ENCODE measurements around the gene TTLL1. TPM values are rescaled to one million over a fixed set of nuclear protein-coding genes. Genes with fewer than 3 reads are reported as not detected.

TTLL1 gene
- total RNA-seq, 4 donors from 2014 or later, result 1.8 to 7.2 (median 3.4) TPM

GRCh38 chr22:43133401-43133800 lies 44.2 kb upstream of the TTLL1 start:
- no peaks in the 10 kb centered on the region for H3K27me3 ChIP-seq
- intact Hi-C loops (cut with DNase I), result loop anchor here (10.0 kb wide), 1 partner anchor 61 kb away; no protein-coding TSS in a partner anchor
- no peak overlapping the region for H3K27ac ChIP-seq
- DNase-seq, result no peak
- WGBS, 2 donors, result 86 to 100% methylated on average over 3 to 6 of the region's 9 CpGs
- no peak overlapping the region for H3K4me3 ChIP-seq
- H3K4me1 ChIP-seq, result peaks cover 0 to 37% (median 6%) of the 10 kb centered on the region in 3 donors
- H3K36me3 ChIP-seq, result peaks cover 15 to 80% (median 16%) of the 10 kb centered on the region in 3 donors
- TF ChIP-seq POLR2A (IDR thresholded peaks at IDR 0.05) (no peak), CTCF (IDR thresholded peaks at IDR 0.05) (no peak)
- no peaks in the 10 kb centered on the region for H3K9me3 ChIP-seq

GRCh38 chr22:43131773-43132501 lies 42.7 kb upstream of the TTLL1 start:
- H3K4me1 ChIP-seq, result peaks cover 9 to 49% (median 18%) of the 10 kb centered on the region in 3 donors
- H3K27me3 ChIP-seq, result no peaks in the 10 kb centered on the region
- 80 to 89% methylated on average over 9 to 11 of the region's 17 CpGs for WGBS, 2 donors
- no peak overlapping the region for H3K27ac ChIP-seq
- intact Hi-C loops (cut with DNase I), result loop anchor here (10.0 kb wide), 1 partner anchor 63 kb away; no protein-coding TSS in a partner anchor
- no peak for DNase-seq
- no peaks in the 10 kb centered on the region for H3K9me3 ChIP-seq
- H3K4me3 ChIP-seq, result no peak overlapping the region
- peaks cover 15 to 65% (median 16%) of the 10 kb centered on the region in 3 donors for H3K36me3 ChIP-seq
- TF ChIP-seq POLR2A (IDR thresholded peaks at IDR 0.05), result no peak
- TF ChIP-seq CTCF (IDR thresholded peaks at IDR 0.05), result no peak

- Histone ChIP-seq H3K9me3 (no peaks in the 10 kb centered on the region), H3K27ac (peak overlapping the region in 1 of 4 donors; percentile 42)
- WGBS, 2 donors, result 49 to 80% methylated on average over 5 to 8 of the region's 16 CpGs
Measured at GRCh38 chr22:43129426-43130425, 40.5 kb upstream of the TTLL1 start.

GRCh38 chr22:43128928-43129424 lies 39.8 kb upstream of the TTLL1 start:
- Histone ChIP-seq H3K36me3 (peaks cover 13 to 35% (median 15%) of the 10 kb centered on the region in 3 donors), H3K4me1 (peaks cover 18 to 51% (median 20%) of the 10 kb centered on the region in 3 donors), H3K27me3 (no peaks in the 10 kb centered on the region), H3K27ac (peak overlapping the region in 1 of 4 donors; percentile 42), H3K9me3 (no peaks in the 10 kb centered on the region), H3K4me3 (no peak overlapping the region)
- DNase-seq, result no peak
- WGBS, 2 donors, result 50 to 61% methylated on average over 12 to 18 of the region's 20 CpGs
- intact Hi-C loops (cut with DNase I), result no loop called here
- TF ChIP-seq POLR2A (IDR thresholded peaks at IDR 0.05), result no peak
- no peak for TF ChIP-seq CTCF (IDR thresholded peaks at IDR 0.05)

More at GRCh38 chr22:43129426-43130425, 40.5 kb upstream of the TTLL1 start:
- peaks cover 18 to 50% (median 20%) of the 10 kb centered on the region in 3 donors for H3K4me1 ChIP-seq
- no peak for DNase-seq
- H3K4me3 ChIP-seq, result no peak overlapping the region
- intact Hi-C loops (cut with DNase I), result loop anchor here (10.0 kb wide), 1 partner anchor 65 kb away; no protein-coding TSS in a partner anchor
- no peaks in the 10 kb centered on the region for H3K27me3 ChIP-seq
- TF ChIP-seq CTCF (IDR thresholded peaks at IDR 0.05) (no peak), POLR2A (IDR thresholded peaks at IDR 0.05) (no peak)
- H3K36me3 ChIP-seq, result peaks cover 13 to 43% (median 15%) of the 10 kb centered on the region in 3 donors

Measured in esophagus squamous epithelium (tissue), 5 donors.